LHCN-M2 (cell line): Measurements from ENCODE around the gene SNAI3. TPM values are rescaled to one million over a fixed set of nuclear protein-coding genes. Genes with fewer than 3 reads are reported as not detected.

Source experiments
- DNase-seq: peaks from one replicate; pipeline ENCODE4 v3.0.0-alpha.2; 2012; ENCODE audit warnings: low read depth
- polyA plus RNA-seq: library from polyadenylated mRNA; unstranded; fragments of >200 nt; gene quantifications from one replicate; pipeline ENCODE4 v1.2.1, GENCODE V29; 2012; ENCODE audit warnings: missing spikeins
- total RNA-seq: library from RNA; depleted of rRNA; stranded (reverse); fragments of >200 nt; gene quantifications from 2 replicates; pipeline ENCODE4 v1.2.3, GENCODE V29; 2014; rRNA removed

SNAI3 gene
- 0.19 and 0.57 TPM in 2 replicates for total RNA-seq
- 0.44 TPM for polyA plus RNA-seq

- peak; percentile 71 for DNase-seq
These were observed at the start of gene SNAI3 for GRCh38 chr16:88686439-88687253. Gene SNAI3 (minus strand): TSS chr16:88686507. CDS start chr16:88686406, 101 bp downstream.

- DNase-seq = no peak
These were observed 49.8 kb upstream of the SNAI3 start for GRCh38 chr16:88736088-88736487.

DNA sequence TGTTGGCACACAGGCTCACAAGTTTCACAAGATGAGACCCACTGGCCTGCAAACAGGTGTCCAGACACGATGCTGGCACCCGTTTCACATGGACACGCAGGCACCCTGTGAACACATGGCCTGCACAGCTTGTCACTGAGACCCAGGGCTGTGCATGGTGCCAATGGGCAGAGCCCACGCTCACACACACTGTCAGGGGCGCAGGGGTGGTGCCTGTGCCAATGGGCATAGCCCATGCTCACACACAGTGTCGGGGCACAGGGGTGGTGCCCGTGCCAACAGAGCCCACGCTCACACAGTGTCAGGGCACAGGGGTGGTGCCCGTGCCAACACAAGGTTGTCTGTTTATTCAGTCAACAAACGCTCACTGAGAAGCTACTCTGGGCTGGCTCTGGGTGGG is 49.3 kb upstream of the SNAI3 start:
- DNase-seq = no peak

DNA sequence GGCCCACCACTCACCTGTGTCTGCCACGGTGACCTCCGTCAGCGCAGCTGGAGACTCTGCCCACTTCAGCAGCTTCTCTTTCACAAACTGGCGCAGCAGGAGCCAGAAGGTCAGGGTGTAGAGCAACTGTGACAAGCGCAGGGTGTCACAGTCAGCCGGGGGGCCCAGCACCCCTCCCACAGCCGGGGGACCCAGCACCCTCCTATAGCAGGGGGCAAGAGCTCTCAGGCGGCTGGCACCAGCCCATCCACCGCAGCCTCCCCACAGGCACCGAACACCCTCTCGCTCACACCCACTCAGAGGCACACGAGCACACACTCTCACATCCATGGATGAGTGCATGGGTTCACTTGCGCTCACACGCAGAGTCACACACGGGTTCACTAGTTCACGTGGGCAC is 48.8 kb upstream of the SNAI3 start:
- no peak for DNase-seq

GRCh38 chr16:88734361-88734728 is 48.0 kb upstream of the SNAI3 start:
- DNase-seq = no peak

GRCh38 chr16:88733630-88734360 is 47.5 kb upstream of the SNAI3 start:
- no peak for DNase-seq

GRCh38 chr16:88732961-88733294 is 46.6 kb upstream of the SNAI3 start:
- DNase-seq = no peak

GRCh38 chr16:88732172-88732960 is 46.1 kb upstream of the SNAI3 start:
- no peak for DNase-seq

GRCh38 chr16:88731699-88732098 is 45.4 kb upstream of the SNAI3 start:
- DNase-seq = no peak

DNA sequence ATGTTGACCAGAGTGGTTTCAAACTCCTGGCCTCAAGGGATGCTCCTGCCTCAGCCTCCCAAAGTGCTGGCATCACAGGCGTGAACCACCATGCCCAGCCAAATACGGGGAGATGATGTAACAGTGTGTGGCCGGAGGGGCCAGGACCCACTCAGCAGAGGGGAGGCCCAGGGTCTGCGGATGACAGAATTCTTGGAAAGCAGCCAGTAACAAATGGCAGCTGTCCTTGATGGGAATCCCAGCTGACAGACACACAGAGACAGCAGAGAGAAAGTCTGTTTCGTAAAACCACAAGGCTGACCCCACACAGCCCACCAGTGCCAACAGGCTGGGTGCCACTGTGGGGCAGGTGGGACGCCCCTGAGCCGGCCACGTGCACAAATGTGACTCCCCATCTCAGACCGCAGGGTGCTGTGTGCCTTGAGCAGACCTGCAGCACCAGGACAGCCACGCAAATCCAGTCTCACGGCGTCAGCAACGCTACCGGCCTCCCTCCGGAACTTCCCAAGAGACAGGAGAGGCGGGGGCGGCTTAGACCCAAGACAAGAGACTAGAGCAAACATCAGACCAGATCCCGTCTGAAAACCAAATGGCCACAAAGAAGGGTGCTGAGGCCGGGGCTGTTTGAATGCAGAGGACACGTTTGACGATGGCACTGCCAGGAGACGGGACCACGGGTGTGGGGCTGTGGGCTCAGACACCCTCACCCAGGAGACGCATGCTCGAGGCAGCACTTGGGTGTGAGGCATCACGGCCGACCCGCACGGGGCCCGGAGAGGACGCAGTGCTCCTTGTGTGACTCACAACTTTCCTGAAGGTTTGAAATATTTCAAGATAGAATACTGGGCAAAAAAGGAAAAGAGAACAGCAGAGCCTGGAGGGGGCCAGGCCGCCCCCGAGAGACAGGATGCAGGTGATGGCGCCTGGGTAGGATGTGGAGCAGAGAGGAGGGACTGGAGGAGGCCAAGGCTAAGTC is 44.6 kb upstream of the SNAI3 start:
- peak; percentile 59 for DNase-seq

DNA sequence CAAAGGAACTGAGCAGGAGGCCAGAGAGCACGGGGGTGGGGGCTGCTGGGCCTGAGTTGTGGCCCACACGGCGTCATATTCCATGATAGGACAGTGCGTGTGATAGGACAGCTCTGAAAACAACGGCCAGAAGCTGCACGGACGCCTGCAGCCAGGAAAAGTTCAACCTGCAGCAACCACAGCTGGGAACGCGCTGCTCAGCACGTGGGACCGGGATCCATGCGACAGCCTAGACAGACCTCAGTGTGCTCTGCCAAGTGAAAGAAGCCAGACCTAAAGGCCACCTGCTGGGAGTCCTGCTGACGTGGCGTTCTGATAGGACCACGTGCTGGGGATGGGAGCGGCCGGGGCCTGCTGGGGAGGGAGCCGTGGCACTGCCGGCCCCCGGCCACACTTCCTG is 41.6 kb upstream of the SNAI3 start:
- no peak for DNase-seq

DNA sequence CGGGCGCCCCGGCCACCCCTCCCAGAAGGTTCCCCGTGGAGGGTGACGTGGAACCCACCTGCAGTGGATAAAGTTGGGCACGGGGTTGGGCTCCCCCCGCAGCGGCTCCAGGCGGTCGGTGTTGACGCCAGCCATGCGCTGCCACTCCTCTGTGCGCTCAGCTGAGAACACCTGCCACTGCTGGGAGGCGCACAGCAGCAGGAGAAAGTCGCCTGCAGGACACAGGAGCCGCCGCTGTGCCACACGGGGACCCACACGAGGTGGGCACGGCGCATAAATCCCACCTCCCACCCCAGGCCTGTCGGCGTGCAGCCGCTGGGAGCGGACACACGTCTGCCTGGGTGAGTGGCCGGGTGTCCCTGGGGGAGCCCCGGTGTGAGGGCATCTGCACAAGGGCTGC is 40.7 kb upstream of the SNAI3 start:
- no peak for DNase-seq

GRCh38 chr16:88726408-88726749 is 40.1 kb upstream of the SNAI3 start:
- no peak for DNase-seq

GRCh38 chr16:88725609-88726407 is 39.5 kb upstream of the SNAI3 start:
- DNase-seq = no peak

- no peak for DNase-seq
These were observed 38.7 kb upstream of the SNAI3 start for GRCh38 chr16:88724855-88725555.

DNA sequence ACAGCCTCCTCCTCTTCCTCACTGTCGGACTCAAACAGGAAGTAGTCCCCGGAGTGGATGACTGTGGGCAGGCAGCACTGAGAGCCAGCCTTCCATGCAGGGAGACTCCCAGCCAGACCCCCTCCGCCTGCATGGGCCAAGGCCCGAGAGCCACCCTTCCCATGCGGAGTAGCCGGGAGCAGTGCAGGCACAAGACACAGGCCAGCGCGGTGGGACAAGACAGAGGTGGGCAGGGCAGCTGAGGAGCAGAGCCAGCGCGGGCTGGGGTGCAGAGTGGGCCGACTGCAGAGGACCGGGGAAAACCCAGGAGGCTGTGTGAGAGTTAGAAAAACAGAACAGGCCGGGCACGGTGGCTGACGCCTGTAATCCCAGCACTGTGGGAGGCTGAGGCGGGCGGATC is 37.6 kb upstream of the SNAI3 start:
- no peak for DNase-seq

DNA sequence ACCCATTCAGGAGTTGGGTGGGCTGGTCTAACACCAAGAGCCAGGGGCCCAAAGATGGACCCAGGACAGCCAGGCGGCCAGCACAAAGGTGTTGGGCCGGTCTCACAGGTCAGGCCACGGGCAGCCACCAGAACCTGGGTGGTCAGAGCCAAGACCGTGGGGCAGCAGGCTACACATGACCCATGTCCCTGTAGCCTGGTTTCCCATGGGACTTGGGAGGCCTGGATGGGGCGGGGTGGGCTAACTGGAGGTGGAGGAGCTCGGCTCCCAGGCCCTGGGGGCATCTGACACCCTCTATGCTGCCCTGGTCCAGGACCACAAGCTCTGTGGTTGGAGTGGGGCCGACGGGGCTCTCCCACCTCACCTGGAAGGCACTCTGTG is 37.2 kb upstream of the SNAI3 start:
- no peak for DNase-seq

- no peak for DNase-seq
These were observed 36.6 kb upstream of the SNAI3 start for GRCh38 chr16:88722784-88723506.
